Endodermal cell (in vitro differentiated cells): ENCODE results near the gene KCNK10. TPM values are rescaled to one million over a fixed set of nuclear protein-coding genes. Genes with fewer than 3 reads are reported as not detected.

Experiments
- DNase-seq: peaks from one replicate; pipeline ENCODE4 v3.0.0-alpha.2; 2017
- H3K27ac ChIP-seq: 2 replicates; pipeline ENCODE4 v1.5.1; 2013; ENCODE audit warnings: mild to moderate bottlenecking, low read depth, low read length, moderate library complexity
- H3K27me3 ChIP-seq: 2 replicates; pipeline ENCODE4 v1.6.1; 2013; ENCODE audit warnings: mild to moderate bottlenecking, low read length, moderate library complexity; ENCODE audit not compliant: insufficient read depth, control insufficient read depth, poor library complexity, severe bottlenecking
- H3K36me3 ChIP-seq: 2 replicates; pipeline ENCODE4 v1.7.0; 2013; ENCODE audit warnings: mild to moderate bottlenecking, low read length, moderate library complexity; ENCODE audit not compliant: control insufficient read depth, insufficient read depth
- H3K4me1 ChIP-seq: one replicate; pipeline ENCODE4 v1.7.0; 2013; ENCODE audit warnings: low read length; ENCODE audit not compliant: control insufficient read depth, insufficient read depth
- H3K4me3 ChIP-seq: 2 replicates; pipeline ENCODE4 v1.5.1; 2013; ENCODE audit warnings: mild to moderate bottlenecking, low read length, moderate library complexity
- H3K9ac ChIP-seq: 2 replicates; pipeline ENCODE4 v1.6.1; 2013; ENCODE audit warnings: mild to moderate bottlenecking, low read length, moderate library complexity; ENCODE audit not compliant: poor library complexity, severe bottlenecking; ENCODE audit errors: extremely low read depth
- H3K9me3 ChIP-seq: 2 replicates; pipeline ENCODE4 v1.6.1; 2013; ENCODE audit warnings: mild to moderate bottlenecking, low read length, moderate library complexity; ENCODE audit not compliant: control insufficient read depth
- H3K27ac Mint-ChIP-seq: 2 replicates; pipeline ENCODE4 v1.8.0; 2020; ENCODE audit warnings: mixed read lengths
- H3K27me3 Mint-ChIP-seq: 2 replicates; pipeline ENCODE4 v1.8.0; 2021; ENCODE audit warnings: mild to moderate bottlenecking, mixed read lengths; ENCODE audit not compliant: insufficient read depth
- H3K36me3 Mint-ChIP-seq: 2 replicates; pipeline ENCODE4 v1.8.0; 2020; ENCODE audit warnings: low read depth, mixed read lengths
- H3K4me1 Mint-ChIP-seq: 2 replicates; pipeline ENCODE4 v1.8.0; 2020; ENCODE audit warnings: mixed read lengths
- H3K4me3 Mint-ChIP-seq: 2 replicates; pipeline ENCODE4 v1.8.0; 2020; ENCODE audit warnings: mild to moderate bottlenecking, moderate library complexity, mixed read lengths
- H3K9me3 Mint-ChIP-seq: 2 replicates; pipeline ENCODE4 v1.8.0; 2020; ENCODE audit warnings: mild to moderate bottlenecking, mixed read lengths
- CTCF ChIP-seq: fragments of 200-600 bp; sonication (generic); conservative IDR thresholded peaks from 2 replicates; pipeline ENCODE4 v1.5.0; 2021; ENCODE audit warnings: antibody characterized with exemption, mild to moderate bottlenecking
- WGBS, 2 experiments: methylation state at CpG; one replicate each; pipeline versions ENCODE4 v1.1.5 to v1.1.7; 2013; ENCODE audit warnings: missing lambda C conversion rate in 2 of 2, mixed read lengths in 1 of 2; ENCODE audit not compliant: insufficient coverage in 1 of 2, insufficient read length in 1 of 2; 5-methylcytosine and 5-hydroxymethylcytosine counted together
- total RNA-seq, 2 donors: library from RNA; stranded (reverse); fragmentation: NEBNext Ultra II Directional in 1 of 2; extraction: Animal tissue kit (Norgen Biotek cat#: 25700) in 1 of 2; gene quantifications; 2 replicates in 1 of 2; 3 replicates in 1 of 2; pipeline ENCODE4 v1.2.1, GENCODE V29; 2021

KCNK10 gene
- total RNA-seq, 2 donors from 2014 or later: 0.24 to 1.8 TPM

- 92 to 94% methylated on average over 2 to 4 of the region's 4 CpGs for WGBS, 2 experiments
- H3K4me1 Mint-ChIP-seq: no peaks in the 10 kb centered on the region
- H3K4me3 Mint-ChIP-seq: no peak overlapping the region
- H3K27ac Mint-ChIP-seq: no peak overlapping the region
- no peak for TF ChIP-seq CTCF
- H3K4me1 ChIP-seq: no peaks in the 10 kb centered on the region
- H3K9me3 ChIP-seq: no peaks in the 10 kb centered on the region
- H3K27ac ChIP-seq: no peak overlapping the region
- no peaks in the 10 kb centered on the region for H3K36me3 ChIP-seq
- DNase-seq: no peak
- H3K9me3 Mint-ChIP-seq: no peaks in the 10 kb centered on the region
- no peaks in the 10 kb centered on the region for H3K36me3 Mint-ChIP-seq
- no peak overlapping the region for H3K9ac ChIP-seq
- no peak overlapping the region for H3K4me3 ChIP-seq
- H3K27me3 ChIP-seq: peaks cover 2% of the 10 kb centered on the region
- H3K27me3 Mint-ChIP-seq: peaks cover 13% of the 10 kb centered on the region
Observed at GRCh38 chr14:88249266-88249665, 73.8 kb downstream of the KCNK10 start.

DNA sequence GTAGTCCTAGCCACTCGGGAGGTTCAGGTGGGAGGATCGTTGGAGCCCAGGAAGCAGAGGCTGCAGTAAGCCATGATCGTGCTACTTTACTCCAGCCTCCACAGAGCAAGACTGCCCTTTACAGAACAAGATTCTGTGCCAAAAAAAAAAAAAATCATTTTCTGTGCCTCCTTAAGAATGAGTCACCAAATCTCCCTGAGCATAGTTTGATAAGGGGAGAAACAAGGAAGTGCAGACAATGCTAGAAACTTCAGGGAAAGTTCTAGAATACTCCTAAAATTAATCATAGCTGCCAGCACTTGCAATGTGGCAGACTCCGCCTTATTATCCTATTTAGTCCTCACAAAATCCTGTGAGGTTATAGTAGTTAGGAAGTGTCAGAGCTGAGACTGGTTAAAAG lies 74.5 kb downstream of the KCNK10 start:
- no peak overlapping the region for H3K4me3 Mint-ChIP-seq
- H3K27me3 Mint-ChIP-seq: peaks cover 13% of the 10 kb centered on the region
- Histone ChIP-seq H3K4me3 (no peak overlapping the region), H3K9ac (no peak overlapping the region), H3K36me3 (no peaks in the 10 kb centered on the region), H3K9me3 (no peaks in the 10 kb centered on the region), H3K27ac (no peak overlapping the region), H3K27me3 (no peaks in the 10 kb centered on the region), H3K4me1 (no peaks in the 10 kb centered on the region)
- no peaks in the 10 kb centered on the region for H3K36me3 Mint-ChIP-seq
- 83 to 87% methylated on average over 3 to 4 of the region's 4 CpGs for WGBS, 2 experiments
- no peaks in the 10 kb centered on the region for H3K9me3 Mint-ChIP-seq
- no peak for TF ChIP-seq CTCF
- H3K27ac Mint-ChIP-seq: no peak overlapping the region
- H3K4me1 Mint-ChIP-seq: no peaks in the 10 kb centered on the region
- no peak for DNase-seq

GRCh38 chr14:88247228-88247627 lies 75.8 kb downstream of the KCNK10 start:
- H3K27me3 ChIP-seq: no peaks in the 10 kb centered on the region
- H3K9ac ChIP-seq: no peak overlapping the region
- no peak overlapping the region for H3K27ac ChIP-seq
- no peak overlapping the region for H3K4me3 Mint-ChIP-seq
- H3K4me1 Mint-ChIP-seq: no peaks in the 10 kb centered on the region
- H3K4me3 ChIP-seq: no peak overlapping the region
- no peaks in the 10 kb centered on the region for H3K9me3 ChIP-seq
- no peaks in the 10 kb centered on the region for H3K36me3 Mint-ChIP-seq
- no peak for TF ChIP-seq CTCF
- H3K36me3 ChIP-seq: no peaks in the 10 kb centered on the region
- H3K9me3 Mint-ChIP-seq: no peaks in the 10 kb centered on the region
- no peaks in the 10 kb centered on the region for H3K4me1 ChIP-seq
- WGBS, 2 experiments: 93 to 100% methylated on average over 1 to 4 of the region's 4 CpGs
- H3K27me3 Mint-ChIP-seq: peaks cover 13% of the 10 kb centered on the region
- no peak for DNase-seq
- no peak overlapping the region for H3K27ac Mint-ChIP-seq
